Uterus (tissue), 4 donors: ENCODE data around the gene CASQ1. TPM values are rescaled to one million over a fixed set of nuclear protein-coding genes. Genes with fewer than 3 reads are reported as not detected.

Source experiments
- DNase-seq, 2 donors: peaks; one replicate each; pipeline ENCODE4 v3.0.0-alpha.2; 2019 to 2020
- H3K27ac ChIP-seq, 2 donors: fragments of 200-600 bp; sonication (generic); 1 replicate in 1 of 2; 2 replicates in 1 of 2; pipeline ENCODE4 v1.5.1; 2016 to 2018
- H3K27me3 ChIP-seq, 2 donors: fragments of 200-600 bp; sonication (generic); one replicate each; pipeline ENCODE4 v1.5.1; 2018 to 2019; ENCODE audit warnings: control low read depth in 1 of 2
- H3K36me3 ChIP-seq, 2 donors: fragments of 200-600 bp; sonication (generic); one replicate each; pipeline ENCODE4 v1.5.1; 2019; ENCODE audit warnings: control low read depth in 1 of 2
- H3K4me1 ChIP-seq, 2 donors: fragments of 200-600 bp; sonication (generic); one replicate each; pipeline ENCODE4 v1.5.1; 2018 to 2019; ENCODE audit warnings: control low read depth in 1 of 2
- H3K4me3 ChIP-seq, 2 donors: fragments of 200-600 bp; sonication (generic); 1 replicate in 1 of 2; 2 replicates in 1 of 2; pipeline ENCODE4 v1.5.1; 2018 to 2019; ENCODE audit warnings: mild to moderate bottlenecking in 1 of 2
- H3K9me3 ChIP-seq, 2 donors: fragments of 200-600 bp; sonication (generic); one replicate each; pipeline ENCODE4 v1.5.1; 2019; ENCODE audit warnings: control low read depth in 1 of 2
- CTCF ChIP-seq, 4 experiments: fragments of 200-600 bp in 2 of 4; fragments of 450-650 bp in 2 of 4; sonication (generic) in 2 of 4; IDR thresholded peaks; one replicate each; pipeline ENCODE4 v1.5.1; 2016 to 2019; ENCODE audit warnings: antibody characterized with exemption in 4 of 4, mild to moderate bottlenecking in 2 of 4, moderate library complexity in 1 of 4
- POLR2A ChIP-seq, 2 donors: fragments of 450-650 bp; IDR thresholded peaks; one replicate each; pipeline ENCODE4 v1.6.1; 2016; ENCODE audit warnings: antibody characterized with exemption in 2 of 2, mild to moderate bottlenecking in 1 of 2, moderate library complexity in 1 of 2
- intact Hi-C: fragments of 100-400 bp; cut with DNase I; formaldehyde crosslinking; loops from one replicate; pipeline ENCODE4 v1.15.1; 2023; ENCODE audit warnings: low total_unique reads
- total RNA-seq, 4 donors: library from RNA; depleted of rRNA in 3 of 4; stranded (reverse); fragments of >200 nt in 3 of 4; gene quantifications; one replicate each; pipeline versions ENCODE4 v1.1.0 to v1.2.4, GENCODE V29; 2014 to 2023
- donor health status: DM: yes; HTN: yes; CAD: no.

CASQ1 gene
- total RNA-seq, 4 donors from 2014 or later, result 0.26 to 0.48 (median 0.34) TPM; not detected in 1

GRCh38 chr1:160236806-160237205 is 46.4 kb downstream of the CASQ1 start:
- Histone ChIP-seq H3K36me3 (no peaks in the 10 kb centered on the region), H3K27ac (no peak overlapping the region)

GRCh38 chr1:160237558-160237957 is 47.2 kb downstream of the CASQ1 start:
- no peak for TF ChIP-seq POLR2A (IDR thresholded peaks at IDR 0.05)
- no peak for TF ChIP-seq CTCF (IDR thresholded peaks at IDR 0.05)
- no peak for DNase-seq
- Histone ChIP-seq H3K27ac (no peak overlapping the region), H3K9me3 (no peaks in the 10 kb centered on the region), H3K27me3 (no peaks in the 10 kb centered on the region), H3K4me1 (no peaks in the 10 kb centered on the region), H3K4me3 (no peak overlapping the region), H3K36me3 (no peaks in the 10 kb centered on the region)
- intact Hi-C loops, result no loop called here

More at GRCh38 chr1:160236806-160237205, 46.4 kb downstream of the CASQ1 start:
- TF ChIP-seq CTCF (IDR thresholded peaks at IDR 0.05) (no peak), POLR2A (IDR thresholded peaks at IDR 0.05) (no peak)
- Histone ChIP-seq H3K27me3 (no peaks in the 10 kb centered on the region), H3K9me3 (no peaks in the 10 kb centered on the region), H3K4me1 (no peaks in the 10 kb centered on the region), H3K4me3 (no peak overlapping the region)
- DNase-seq, result no peak
- intact Hi-C loops, result no loop called here

DNA sequence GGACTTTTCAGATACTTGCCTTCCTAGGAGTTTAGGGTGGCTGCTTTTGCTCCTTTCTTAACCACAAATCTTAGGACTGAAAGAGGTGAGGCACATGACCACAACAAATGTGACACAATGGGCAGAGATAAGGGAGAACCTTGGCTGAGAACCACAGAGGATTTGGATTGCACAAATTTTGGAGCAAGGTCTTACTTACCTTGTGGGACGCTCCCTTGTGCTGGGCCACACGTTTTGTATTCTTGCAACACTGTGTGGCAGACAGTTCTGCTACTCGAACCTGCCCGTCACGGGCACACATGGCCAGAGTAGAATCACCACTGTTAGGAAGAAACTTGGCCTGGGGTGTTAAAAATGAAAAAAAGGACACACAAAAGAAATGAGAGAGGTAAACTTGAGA is 48.0 kb downstream of the CASQ1 start:
- no peak for TF ChIP-seq POLR2A (IDR thresholded peaks at IDR 0.05)
- TF ChIP-seq CTCF (IDR thresholded peaks at IDR 0.05), result no peak
- Histone ChIP-seq H3K27ac (no peak overlapping the region), H3K27me3 (no peaks in the 10 kb centered on the region), H3K36me3 (no peaks in the 10 kb centered on the region), H3K4me1 (no peaks in the 10 kb centered on the region), H3K4me3 (no peak overlapping the region), H3K9me3 (no peaks in the 10 kb centered on the region)
- DNase-seq, result no peak
- intact Hi-C loops, result no loop called here

- TF ChIP-seq POLR2A (IDR thresholded peaks at IDR 0.05), result no peak
- no peak for TF ChIP-seq CTCF (IDR thresholded peaks at IDR 0.05)
- Histone ChIP-seq H3K36me3 (no peaks in the 10 kb centered on the region), H3K27me3 (no peaks in the 10 kb centered on the region), H3K27ac (no peak overlapping the region), H3K4me1 (no peaks in the 10 kb centered on the region), H3K4me3 (no peak overlapping the region), H3K9me3 (no peaks in the 10 kb centered on the region)
- no peak for DNase-seq
- intact Hi-C loops, result no loop called here
Observed at GRCh38 chr1:160239582-160240299, 49.4 kb downstream of the CASQ1 start.

DNA sequence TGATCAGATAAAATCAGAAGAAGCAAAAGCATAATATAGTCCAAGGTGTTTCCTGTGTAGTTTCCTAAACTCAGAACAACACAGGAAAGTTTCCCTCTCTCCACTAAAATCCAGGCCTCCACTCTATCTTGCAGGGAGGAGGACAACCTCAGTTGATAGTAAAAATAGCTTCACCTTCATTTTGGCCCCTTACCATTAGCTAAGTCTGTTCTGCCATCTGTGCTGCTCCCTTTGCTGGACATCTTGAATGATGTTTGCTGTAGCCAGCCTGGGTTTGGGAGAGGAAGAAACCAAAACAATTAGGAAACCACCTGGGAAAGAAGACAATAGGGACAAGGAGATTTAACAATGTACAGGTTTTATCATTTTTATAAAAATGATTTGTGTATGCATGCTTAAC is 53.4 kb downstream of the CASQ1 start:
- H3K4me1 ChIP-seq, result peaks cover 0 to 5% of the 10 kb centered on the region in 2 donors
- intact Hi-C loops, result no loop called here
- no peaks in the 10 kb centered on the region for H3K9me3 ChIP-seq
- DNase-seq, result no peak
- H3K27ac ChIP-seq, result no peak overlapping the region
- no peaks in the 10 kb centered on the region for H3K36me3 ChIP-seq
- H3K4me3 ChIP-seq, result no peak overlapping the region
- TF ChIP-seq CTCF (IDR thresholded peaks at IDR 0.05) (no peak), POLR2A (IDR thresholded peaks at IDR 0.05) (no peak)
- no peaks in the 10 kb centered on the region for H3K27me3 ChIP-seq
